ENCODE results near the gene SIX2.
"Not testable (repeated sequence)": the region's sequence is repeated elsewhere in the genome, so short reads cannot be mapped to it uniquely, and the experiment has no call there.

Gene SIX2

DNA sequence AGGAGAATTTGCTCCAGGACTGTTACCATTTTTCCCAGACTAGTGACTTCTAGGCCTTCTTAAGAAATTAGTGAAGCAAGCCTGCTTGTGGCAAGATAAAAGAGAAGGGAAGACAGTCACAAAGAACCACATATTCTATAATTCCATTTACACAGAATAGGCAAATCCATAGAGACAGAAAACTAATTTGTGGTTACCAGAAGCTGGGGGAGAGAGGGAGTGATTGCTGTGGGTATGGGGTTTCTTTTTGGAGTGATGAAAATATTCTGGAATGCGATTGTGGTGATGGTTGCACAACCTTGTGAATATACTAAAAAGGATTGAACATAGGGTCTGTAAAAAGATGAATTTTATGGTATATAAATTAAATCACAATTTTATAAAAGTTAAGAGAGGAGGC, 37.5 kb upstream of the SIX2 start:
- DNase-seq (ENCODE audit: low read depth, low spot score) = no peak
- CTCF ChIA-PET = interaction anchor here (1.2 kb wide), 1 partner anchor 447 kb away, joined by 5 read pairs; no protein-coding TSS in a partner anchor
- TF ChIP-seq, protein P1, sequence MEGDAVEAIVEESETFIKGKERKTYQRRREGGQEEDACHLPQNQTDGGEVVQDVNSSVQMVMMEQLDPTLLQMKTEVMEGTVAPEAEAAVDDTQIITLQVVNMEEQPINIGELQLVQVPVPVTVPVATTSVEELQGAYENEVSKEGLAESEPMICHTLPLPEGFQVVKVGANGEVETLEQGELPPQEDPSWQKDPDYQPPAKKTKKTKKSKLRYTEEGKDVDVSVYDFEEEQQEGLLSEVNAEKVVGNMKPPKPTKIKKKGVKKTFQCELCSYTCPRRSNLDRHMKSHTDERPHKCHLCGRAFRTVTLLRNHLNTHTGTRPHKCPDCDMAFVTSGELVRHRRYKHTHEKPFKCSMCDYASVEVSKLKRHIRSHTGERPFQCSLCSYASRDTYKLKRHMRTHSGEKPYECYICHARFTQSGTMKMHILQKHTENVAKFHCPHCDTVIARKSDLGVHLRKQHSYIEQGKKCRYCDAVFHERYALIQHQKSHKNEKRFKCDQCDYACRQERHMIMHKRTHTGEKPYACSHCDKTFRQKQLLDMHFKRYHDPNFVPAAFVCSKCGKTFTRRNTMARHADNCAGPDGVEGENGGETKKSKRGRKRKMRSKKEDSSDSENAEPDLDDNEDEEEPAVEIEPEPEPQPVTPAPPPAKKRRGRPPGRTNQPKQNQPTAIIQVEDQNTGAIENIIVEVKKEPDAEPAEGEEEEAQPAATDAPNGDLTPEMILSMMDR (IDR thresholded peaks at IDR 0.05; ENCODE audit: insufficient read depth, low read length, missing control alignments) = no peak
- no peak overlapping the region for H3K4me3 ChIP-seq (ENCODE audit: low read depth, low read length)
- POLR2A ChIA-PET = interaction anchor here (0.7 kb wide), 1 partner anchor 14 kb away, joined by 3 read pairs; no protein-coding TSS in a partner anchor

DNA sequence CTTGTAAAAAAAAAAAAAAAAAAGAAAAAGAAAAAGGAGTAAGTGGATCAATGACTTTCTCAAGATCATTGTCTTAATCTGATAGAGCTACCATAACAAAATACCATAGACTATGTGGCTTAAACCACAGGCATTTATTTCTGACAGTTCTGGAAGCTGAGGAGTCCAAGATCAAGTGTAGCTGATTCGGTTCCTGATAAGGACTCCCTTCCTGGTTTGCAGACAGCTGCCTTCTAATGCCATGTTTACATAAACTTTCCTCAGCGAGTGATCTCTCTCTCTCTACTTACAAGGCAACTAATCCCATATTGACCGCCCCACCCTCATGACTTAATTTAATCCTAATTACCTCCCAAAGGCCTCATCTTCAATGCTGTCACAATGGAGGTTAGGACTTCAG, 36.5 kb upstream of the SIX2 start:
- no peak for DNase-seq (ENCODE audit: low read depth, low spot score)
- ChIA-PET POLR2A (no interaction called here), CTCF (interaction anchor here (1.7 kb wide), 1 partner anchor 22 kb away, joined by 4 read pairs; no protein-coding TSS in a partner anchor)
- H3K4me3 ChIP-seq (ENCODE audit: low read depth, low read length) = no peak overlapping the region
- TF ChIP-seq, protein P1 (IDR thresholded peaks at IDR 0.05; ENCODE audit: insufficient read depth, low read length, missing control alignments) = no peak

DNA sequence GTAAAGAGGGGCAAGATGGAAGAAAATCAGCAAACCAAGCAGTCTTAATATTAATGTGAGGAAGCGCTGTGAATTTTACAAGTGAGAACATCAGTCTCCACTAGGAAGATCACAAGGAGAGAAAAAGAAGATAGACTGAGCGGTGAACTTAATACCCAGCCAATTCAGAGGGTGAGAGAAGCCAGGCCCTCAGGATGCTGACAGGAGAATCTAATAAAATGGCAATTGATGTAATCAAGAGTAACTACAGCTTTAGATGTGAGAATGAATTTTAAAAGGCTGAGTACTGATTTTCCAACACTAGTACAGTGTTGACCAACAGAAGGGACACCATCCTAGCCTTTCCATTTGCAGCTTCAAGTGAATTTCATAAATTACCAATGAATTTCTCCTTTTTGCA, 35.7 kb upstream of the SIX2 start:
- no peak overlapping the region for H3K4me3 ChIP-seq (ENCODE audit: low read depth, low read length)
- ChIA-PET POLR2A (no interaction called here), CTCF (interaction anchor here (1.7 kb wide), 1 partner anchor 23 kb away, joined by 4 read pairs; no protein-coding TSS in a partner anchor)
- no peak for DNase-seq (ENCODE audit: low read depth, low spot score)
- TF ChIP-seq, protein P1 (IDR thresholded peaks at IDR 0.05; ENCODE audit: insufficient read depth, low read length, missing control alignments) = no peak

DNA sequence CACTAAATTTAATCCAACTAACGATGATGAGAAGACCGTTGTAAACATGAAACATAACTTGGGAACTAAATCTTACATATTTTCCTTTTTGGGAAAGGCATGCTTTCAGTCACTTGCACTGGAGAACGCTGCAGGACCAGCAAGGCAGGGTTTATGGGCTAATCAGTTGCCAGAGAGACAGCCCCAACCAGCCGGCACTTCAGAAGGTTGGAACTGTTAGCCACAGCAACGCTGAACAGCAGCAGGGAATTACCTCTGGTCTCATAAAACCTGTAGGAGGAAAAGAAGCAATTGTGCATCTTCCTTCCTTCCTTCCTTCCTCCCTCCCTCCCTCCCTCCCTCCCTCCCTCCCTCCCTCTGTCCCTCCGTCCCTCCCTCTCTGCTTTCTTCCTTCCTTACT, 33.9 kb upstream of the SIX2 start:
- TF ChIP-seq, protein P1 (IDR thresholded peaks at IDR 0.05; ENCODE audit: insufficient read depth, low read length, missing control alignments) = no peak
- ChIA-PET CTCF (no interaction called here), POLR2A (no interaction called here)
- H3K4me3 ChIP-seq (ENCODE audit: low read depth, low read length) = no peak overlapping the region
- DNase-seq (ENCODE audit: low read depth, low spot score) = no peak

DNA sequence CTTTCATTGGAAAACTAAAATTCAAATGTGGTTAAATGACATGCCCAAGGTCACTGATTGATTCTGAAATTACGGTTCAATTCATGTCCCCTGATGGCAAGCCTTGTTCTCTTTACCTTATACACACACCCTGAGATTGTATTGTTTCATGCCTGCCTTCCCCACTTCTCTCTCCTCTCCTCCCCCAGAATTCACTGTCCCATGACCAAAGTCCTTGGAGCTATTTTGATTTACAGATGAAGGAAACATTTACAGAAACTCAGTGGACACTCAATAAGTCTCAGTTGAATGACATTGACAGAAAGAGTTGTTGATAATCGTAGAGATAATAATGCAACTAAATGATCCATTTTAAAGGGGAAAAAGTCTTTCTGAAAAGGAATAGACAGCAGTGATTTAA, 33.1 kb upstream of the SIX2 start:
- ChIA-PET CTCF (no interaction called here), POLR2A (no interaction called here)
- TF ChIP-seq, protein P1 (IDR thresholded peaks at IDR 0.05; ENCODE audit: insufficient read depth, low read length, missing control alignments) = no peak
- no peak for DNase-seq (ENCODE audit: low read depth, low spot score)
- H3K4me3 ChIP-seq (ENCODE audit: low read depth, low read length) = no peak overlapping the region

DNA sequence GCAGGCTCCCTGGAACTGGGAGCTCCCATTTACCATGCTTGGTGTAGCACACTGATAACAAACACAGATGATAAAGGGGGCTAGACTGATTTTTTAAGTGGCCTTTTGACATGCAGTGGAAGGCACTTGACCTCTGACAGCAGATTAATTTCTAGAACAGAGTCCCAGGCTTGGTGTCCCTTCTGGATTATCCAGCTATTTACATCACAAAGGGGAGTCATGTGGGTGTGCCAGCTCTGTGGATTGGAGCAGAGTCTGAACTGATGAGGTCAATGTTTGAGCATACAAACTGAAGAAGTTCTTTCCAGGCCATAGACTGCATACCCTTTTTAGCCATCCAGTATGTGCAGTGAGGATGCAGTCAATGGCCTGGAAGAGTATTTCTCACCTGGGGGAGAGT, 31.5 kb upstream of the SIX2 start:
- POLR2A ChIA-PET = no interaction called here
- CTCF ChIA-PET = interaction anchor here (1.0 kb wide), 1 partner anchor 9 kb away, joined by 3 read pairs; no protein-coding TSS in a partner anchor
- DNase-seq (ENCODE audit: low read depth, low spot score) = no peak

DNA sequence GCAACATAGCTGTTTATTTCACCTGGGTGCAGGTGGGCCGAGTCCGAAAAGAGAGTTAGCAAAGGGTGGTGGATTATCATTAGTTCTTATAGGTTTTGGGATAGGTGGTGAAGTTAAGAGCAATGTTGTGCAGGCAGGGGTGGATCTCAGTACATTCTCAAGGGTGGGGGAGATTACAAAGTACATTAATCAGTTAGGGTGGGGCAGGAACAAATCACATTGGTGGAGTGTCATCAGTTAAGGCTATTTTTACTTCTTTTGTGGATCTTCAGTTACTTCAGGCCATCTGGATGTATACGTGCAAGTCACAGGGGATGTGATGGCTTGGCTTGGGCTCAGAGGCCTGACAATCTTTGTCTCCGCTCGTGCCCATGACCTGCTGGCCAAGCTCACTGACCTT, 30.6 kb upstream of the SIX2 start:
- CTCF ChIA-PET; DNase-seq (ENCODE audit: low read depth, low spot score); H3K4me3 ChIP-seq (ENCODE audit: low read depth, low read length); POLR2A ChIA-PET: not testable (repeated sequence)

More for the DNA sequence above, 31.5 kb upstream of the SIX2 start:
- TF ChIP-seq, protein P1 (IDR thresholded peaks at IDR 0.05; ENCODE audit: insufficient read depth, low read length, missing control alignments) = no peak
- H3K4me3 ChIP-seq (ENCODE audit: low read depth, low read length) = no peak overlapping the region

DNA sequence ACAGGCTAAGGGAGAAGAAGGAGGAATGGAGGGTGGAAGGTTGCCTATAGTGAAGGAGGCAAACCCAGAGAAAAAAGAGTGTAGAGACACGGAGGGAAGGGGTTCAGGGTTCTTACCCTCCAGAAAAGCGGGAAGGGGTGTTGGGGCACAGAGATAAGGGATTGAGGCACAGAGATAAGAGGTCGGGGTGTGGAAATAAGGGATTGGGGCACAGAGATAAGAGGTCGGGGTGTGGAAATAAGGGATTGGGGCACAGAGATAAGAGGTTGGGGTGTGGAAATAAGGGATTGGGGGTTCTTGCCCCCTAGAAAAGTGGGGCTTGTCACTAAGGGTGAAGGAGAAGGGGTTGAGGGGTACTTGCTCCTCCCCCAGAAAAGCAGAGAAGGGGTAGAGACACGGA, 29.6 kb upstream of the SIX2 start:
- POLR2A ChIA-PET; DNase-seq (ENCODE audit: low read depth, low spot score); H3K4me3 ChIP-seq (ENCODE audit: low read depth, low read length); CTCF ChIA-PET: not testable (repeated sequence)
